CD4-positive, alpha-beta T cell treated with Interleukin-15 for 1 hour (primary cell): Measurements from ENCODE around the gene SORCS2.

Experiments used
- DNase-seq: peaks from one replicate; pipeline ENCODE4 v3.0.0-alpha.2; 2020

Gene SORCS2

DNA sequence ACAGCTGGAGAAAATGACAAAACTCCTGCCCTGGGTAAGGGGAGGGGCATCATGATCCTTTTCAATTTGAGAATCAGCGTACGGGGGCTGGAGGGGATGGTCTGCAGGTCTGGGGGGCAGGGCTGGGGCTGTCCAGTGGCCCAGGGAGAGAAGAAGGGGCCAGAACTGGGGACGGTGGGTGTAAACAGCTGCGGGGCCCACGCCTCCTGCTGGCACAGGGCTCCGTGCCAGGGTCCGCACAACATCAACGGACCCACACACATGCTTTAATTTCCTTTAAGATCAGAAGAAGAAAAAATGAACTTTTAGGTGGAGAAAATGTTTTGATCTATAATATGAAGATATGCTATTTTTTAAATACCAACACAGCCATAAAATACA, 190.3 kb downstream of the SORCS2 start:
- no peak for DNase-seq

DNA sequence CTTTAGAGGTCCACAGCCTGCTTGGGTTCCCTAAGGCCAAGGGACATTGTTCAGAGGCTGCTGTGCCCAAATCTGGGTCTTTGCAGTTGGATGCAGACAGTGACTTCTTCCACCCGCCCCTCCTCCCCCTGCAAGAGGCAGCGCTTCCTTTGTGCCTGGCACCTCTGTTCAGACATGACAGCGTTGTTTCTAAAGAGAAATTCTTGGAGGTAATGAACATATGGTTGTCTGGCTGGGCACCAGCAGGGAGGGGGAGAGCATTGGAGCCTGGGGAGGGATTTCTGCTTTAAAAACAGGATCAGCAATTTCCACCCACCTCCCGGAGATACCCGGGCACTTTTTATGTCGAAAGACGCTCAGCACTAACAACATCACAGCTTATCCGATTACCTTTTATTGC, 190.9 kb downstream of the SORCS2 start:
- no peak for DNase-seq

GRCh38 chr4:7384003-7384928, 191.9 kb downstream of the SORCS2 start:
- DNase-seq: no peak

DNA sequence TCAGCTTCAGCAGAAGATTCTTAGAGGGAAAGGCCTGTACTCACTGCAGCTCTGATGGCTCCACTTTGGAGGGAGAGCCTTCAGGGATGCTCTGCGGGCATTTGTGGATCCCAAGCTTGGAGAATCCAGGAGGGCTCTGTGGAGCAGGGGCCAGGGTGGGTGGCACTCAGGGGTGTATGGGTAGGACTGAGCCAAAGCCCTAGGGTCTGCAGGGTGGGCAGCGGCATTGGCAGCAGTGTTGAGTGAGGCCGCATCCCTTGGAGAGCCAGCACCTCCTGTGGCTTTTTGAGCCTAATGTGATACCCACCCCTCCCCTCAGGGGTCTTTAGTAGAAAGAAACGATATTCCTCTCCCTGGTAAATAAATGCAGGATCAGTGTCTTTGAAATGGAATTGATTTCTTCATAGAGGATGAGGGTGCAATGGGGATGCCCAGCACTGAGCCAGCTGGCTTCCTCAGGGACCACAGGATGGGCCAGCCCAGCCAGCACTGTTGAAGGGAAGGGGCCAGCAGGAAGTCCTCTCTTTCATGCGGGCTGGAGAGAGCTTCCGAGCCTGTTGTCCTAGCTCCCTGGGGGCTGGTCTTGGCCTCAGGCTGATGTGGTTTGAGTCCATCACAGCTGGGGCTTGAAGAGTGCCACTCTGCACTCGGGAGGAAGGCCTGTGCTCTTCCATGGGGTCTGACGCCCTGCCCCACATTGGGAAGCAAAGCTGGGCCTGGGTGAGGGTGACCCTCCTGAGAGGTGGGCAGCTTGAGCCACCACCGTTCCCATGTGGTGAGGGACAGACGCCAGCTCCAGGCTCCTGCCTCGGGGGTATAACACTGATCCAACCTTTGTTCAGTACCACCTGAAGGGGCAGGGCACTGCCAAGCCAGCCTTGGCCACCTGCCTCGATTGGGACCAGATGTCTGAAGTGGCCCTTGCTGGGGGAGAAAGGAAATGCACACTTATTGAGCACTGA, 192.9 kb downstream of the SORCS2 start:
- no peak for DNase-seq

DNA sequence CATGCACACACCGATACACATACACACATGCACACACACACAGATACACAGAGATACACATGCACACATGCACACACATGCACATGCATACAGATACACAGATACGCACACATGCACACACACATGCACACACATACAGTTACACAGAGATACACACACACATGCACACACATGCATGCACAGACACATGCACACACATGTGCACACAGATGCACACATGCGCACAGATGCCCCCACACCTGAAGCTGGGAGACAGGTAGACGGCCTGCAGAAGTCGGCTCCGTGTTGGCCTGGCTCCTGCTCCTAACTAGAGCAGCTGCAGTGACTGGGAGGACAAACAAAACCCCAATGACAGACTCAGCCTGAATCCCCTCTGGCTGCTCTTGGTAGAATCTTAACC, 195.6 kb downstream of the SORCS2 start:
- DNase-seq: no peak

DNA sequence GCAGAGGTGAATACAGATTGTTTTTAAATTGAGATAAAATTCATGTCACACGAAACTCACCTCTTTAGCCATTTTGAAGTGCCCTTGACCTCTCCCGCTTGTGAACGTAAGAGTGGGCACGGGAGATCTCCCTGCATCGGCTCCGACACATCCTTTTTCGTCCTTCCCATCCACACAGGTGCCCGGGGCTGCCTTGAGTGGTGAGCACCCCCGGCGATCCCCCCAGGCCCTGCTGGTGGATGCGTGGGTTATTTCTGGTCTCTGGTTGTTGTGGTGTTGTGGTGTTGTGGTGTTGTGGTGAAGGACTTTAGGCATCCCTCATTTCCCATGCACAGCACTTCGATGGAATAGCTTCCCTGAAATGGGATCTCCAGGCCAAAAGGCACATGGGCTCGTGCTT, 196.3 kb downstream of the SORCS2 start:
- no peak for DNase-seq

GRCh38 chr4:7389101-7389701, 196.9 kb downstream of the SORCS2 start:
- DNase-seq: no peak

DNA sequence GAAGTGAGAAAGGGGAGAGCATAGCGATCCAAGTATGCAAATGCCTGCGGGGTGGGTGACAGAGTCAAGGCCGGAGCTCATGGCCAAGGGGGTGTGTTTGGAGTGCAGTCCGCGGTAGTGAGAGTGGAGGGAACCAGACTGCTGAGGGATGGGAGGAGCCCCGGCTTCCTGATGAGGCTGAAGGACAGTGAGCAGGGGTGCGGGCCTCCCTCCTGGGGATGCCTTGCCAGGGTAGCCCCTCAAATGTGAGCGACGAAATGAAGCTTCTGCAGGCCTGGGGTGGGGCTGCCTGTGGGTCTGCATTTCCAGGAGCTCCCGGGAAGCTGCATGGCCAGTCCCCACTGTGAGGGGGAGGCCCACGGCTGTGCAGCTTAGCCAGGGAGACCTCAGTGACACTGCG, 197.4 kb downstream of the SORCS2 start:
- DNase-seq: no peak

DNA sequence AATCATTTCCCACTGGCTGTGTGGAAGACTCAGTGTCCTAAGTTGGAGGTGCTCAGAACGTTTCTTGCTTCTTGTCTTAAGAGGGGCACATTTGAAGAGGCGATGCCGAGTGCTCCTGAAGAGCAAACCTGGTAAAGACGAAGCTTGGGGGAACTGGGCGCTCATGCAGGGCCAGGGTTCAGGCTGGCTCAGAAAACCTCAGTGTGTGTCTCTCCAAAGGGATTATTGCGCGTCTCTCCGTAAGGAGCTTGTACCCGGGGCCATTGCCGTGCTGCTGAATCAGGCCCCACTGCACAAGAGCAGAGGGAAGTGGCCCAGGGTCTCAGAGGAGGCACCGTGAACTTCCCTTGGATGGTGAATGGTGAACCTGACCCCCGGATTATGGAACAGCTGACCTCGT, 198.0 kb downstream of the SORCS2 start:
- no peak for DNase-seq

- DNase-seq: no peak
These were observed 198.7 kb downstream of the SORCS2 start for GRCh38 chr4:7390906-7391636.

GRCh38 chr4:7391637-7392437, 199.5 kb downstream of the SORCS2 start:
- DNase-seq: no peak

GRCh38 chr4:7392438-7393421, 200.4 kb downstream of the SORCS2 start:
- DNase-seq: no peak

DNA sequence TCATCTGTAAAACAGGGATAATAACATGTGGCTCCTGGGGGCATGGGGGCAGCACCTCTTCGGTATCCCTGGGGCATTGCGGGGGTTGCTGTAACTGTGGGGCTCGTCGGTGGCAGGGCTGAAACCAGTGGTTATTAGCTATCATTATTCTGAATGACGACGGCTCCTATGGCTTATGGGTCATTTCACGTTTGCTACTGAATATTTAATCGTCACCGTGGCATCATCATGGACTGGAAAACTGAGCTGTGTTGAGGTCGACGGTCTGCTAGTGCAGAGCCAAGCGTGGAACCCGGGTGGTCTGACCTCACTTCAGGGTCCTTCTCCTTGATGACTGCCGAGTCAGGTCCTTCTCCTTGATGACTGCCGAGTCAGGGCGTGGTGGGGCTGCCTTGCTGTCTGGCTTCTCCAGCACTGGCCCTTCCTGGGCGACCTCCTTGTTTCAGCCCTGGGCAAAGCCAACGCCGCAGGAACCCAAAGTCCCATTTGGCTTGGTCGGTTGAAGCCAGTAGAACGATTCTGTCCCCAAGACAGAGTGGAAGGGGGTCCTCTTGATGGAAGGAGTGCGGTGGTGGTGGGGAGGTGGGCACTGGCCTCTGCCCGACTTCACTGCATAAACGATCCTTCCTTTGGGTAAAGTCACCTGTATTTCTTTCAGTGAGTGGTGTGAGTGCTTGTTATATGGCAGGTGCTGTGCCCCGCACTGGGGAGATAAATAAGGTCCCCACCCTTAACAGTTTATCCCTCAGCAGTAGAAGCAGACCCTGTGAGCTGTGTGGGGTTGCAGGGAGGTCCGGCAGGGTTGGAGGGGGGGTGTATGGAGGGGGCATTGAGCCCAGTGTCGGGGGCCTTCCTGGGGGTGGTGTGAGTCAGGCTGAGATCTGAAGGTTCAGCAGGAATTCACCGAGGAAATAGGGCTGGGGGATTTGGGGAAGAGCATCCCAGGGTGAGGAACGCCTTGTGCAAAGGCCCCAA, 201.6 kb downstream of the SORCS2 start:
- DNase-seq: no peak

GRCh38 chr4:7394681-7395451, 202.5 kb downstream of the SORCS2 start:
- no peak for DNase-seq

DNA sequence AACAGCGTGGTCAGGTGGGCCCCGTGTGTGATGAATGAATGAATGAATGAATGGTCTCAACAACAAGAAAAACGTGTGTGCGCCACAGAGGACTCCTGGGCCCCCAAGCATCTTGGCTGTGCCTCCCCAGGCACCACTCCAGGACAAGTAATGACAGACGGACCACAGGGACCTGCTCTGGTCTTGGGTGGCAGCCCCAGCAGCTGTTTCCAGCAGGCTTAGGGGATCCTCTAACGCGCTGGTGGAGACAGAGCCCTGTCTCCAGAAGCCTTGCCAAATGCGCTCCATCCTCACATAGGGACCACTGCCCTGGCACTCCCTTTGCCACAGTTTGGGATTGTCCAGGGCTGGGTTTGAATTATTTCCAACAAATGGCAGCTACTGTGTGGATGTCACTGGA, 203.3 kb downstream of the SORCS2 start:
- no peak for DNase-seq

- no peak for DNase-seq
These were observed 204.0 kb downstream of the SORCS2 start for GRCh38 chr4:7396186-7396910.

DNA sequence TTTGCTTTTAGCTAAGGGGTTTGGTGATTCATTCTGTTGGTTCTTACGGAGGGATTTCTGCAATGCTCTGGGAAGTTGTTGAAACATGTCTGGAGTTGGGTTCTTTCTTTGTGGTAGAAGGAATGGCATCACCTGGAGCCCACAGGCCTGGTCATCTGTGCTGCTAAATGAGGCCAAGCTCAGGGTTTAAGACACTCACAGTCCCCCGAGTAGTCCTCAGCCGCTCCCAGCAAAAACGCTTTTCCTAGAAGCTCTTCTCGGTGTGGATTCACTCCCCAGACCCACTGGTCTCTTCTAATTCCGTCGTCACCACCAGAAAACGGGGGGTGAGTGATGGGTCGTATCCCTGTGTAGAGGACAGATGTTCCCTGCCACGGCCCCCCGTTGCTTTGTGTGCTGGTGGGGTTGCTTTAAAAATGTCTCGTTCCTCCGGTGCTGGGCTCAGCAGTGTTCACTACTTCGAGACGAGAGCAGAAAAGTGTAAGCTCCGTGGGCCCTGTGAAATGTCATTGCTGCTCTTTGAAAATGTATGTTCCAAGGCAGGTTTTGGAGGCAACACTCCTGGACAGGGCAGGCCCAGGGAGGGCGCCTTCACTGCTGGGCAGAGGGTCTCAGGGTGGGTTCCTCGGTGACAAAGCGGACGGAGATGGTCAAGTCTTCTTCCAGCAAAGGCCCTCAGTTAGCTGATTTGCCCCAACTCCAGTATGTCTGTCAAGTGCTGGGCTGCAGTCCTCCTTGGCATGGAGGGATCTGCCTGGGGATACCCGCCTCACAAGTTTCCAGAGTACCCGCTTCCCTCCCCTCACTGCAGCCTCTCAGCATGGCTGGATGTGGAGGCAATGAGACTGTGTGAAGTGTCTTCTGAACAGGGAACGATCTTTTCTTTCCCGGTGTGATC, 205.1 kb downstream of the SORCS2 start:
- no peak for DNase-seq
